C4-2B (cell line): ENCODE results near the gene ANKMY1.

Experiments
- H3K27ac ChIP-seq: fragments of 450-650 bp; 2 replicates; pipeline ENCODE4 v1.5.1; 2017
- CTCF ChIP-seq: fragments of 450-650 bp; conservative IDR thresholded peaks from 2 replicates; pipeline ENCODE4 v1.5.1; 2017; ENCODE audit warnings: mild to moderate bottlenecking
- ZFX ChIP-seq: fragments of 450-650 bp; IDR thresholded peaks from 2 replicates; pipeline ENCODE4 v1.6.1; 2017

The ANKMY1 gene

GRCh38 chr2:240437551-240437860 lies 120.3 kb downstream of the ANKMY1 start:
- TF ChIP-seq ZFX, result no peak
- TF ChIP-seq CTCF, result no peak
- H3K27ac ChIP-seq, result no peak overlapping the region

GRCh38 chr2:240436683-240437550 lies 120.9 kb downstream of the ANKMY1 start:
- TF ChIP-seq CTCF, result no peak
- TF ChIP-seq ZFX, result no peak

GRCh38 chr2:240435948-240436682 lies 121.7 kb downstream of the ANKMY1 start:
- peak overlapping the region; percentile 85 for H3K27ac ChIP-seq
- TF ChIP-seq ZFX (0 out of 2 replicates have a peak, but pooled peaks have one; percentile 34), CTCF (no peak)

More at GRCh38 chr2:240436683-240437550, 120.9 kb downstream of the ANKMY1 start:
- H3K27ac ChIP-seq, result peak overlapping the region; percentile 85

- TF ChIP-seq ZFX (no peak), CTCF (no peak)
- H3K27ac ChIP-seq, result peak within 1 kb of the TSS; percentile 85
Observed at GRCh38 chr2:240435457-240435947, 122.3 kb downstream of the ANKMY1 start, which contains the start of gene GPC1. Gene GPC1 (plus strand): TSS chr2:240435663. CDS start chr2:240435919, 256 bp downstream.

- H3K27ac ChIP-seq, result peak overlapping the region; percentile 85
- TF ChIP-seq CTCF (no peak), ZFX (no peak)
Observed at GRCh38 chr2:240434728-240435456, 122.9 kb downstream of the ANKMY1 start.

- TF ChIP-seq CTCF (no peak), ZFX (no peak)
Observed at GRCh38 chr2:240433973-240434727, 123.6 kb downstream of the ANKMY1 start.

More at GRCh38 chr2:240433973-240434727, 123.6 kb downstream of the ANKMY1 start:
- H3K27ac ChIP-seq, result peak overlapping the region; percentile 85
